Fibroblast of lung (primary cell): Measurements from ENCODE around the gene SLX4.

Experiments used
- CTCF ChIP-seq, 2 donors: IDR thresholded peaks in 1 of 2; conservative IDR thresholded peaks in 1 of 2; 1 replicate in 1 of 2; 2 replicates in 1 of 2; pipeline ENCODE4 v1.5.1; 2011 to 2012; ENCODE audit warnings: low read length in 2 of 2, control low read depth in 1 of 2, inconsistent platforms in 1 of 2, low read depth in 1 of 2, mild to moderate bottlenecking in 1 of 2
- EZH2 ChIP-seq: IDR thresholded peaks from 2 replicates; pipeline ENCODE4 v1.5.1; 2012; ENCODE audit warnings: low read length, control low read depth, mild to moderate bottlenecking; ENCODE audit errors: missing control alignments

- TF ChIP-seq CTCF (conservative IDR thresholded peaks at IDR 0.05 in 1 of 2, IDR thresholded peaks at IDR 0.05 in 1 of 2; ENCODE audit: low read depth in 1 of 2, low read length in 2 of 2) (no peak), EZH2 (no peak)
Measured at GRCh38 chr16:3595110-3595486, 16.3 kb downstream of the SLX4 start.
